Stimulated activated naive CD4-positive, alpha-beta T cell (primary cell): ENCODE results near the gene KCNK17.

Experiments used
- DNase-seq, 6 experiments: peaks; one replicate each; lab custom pipeline; 2025; lab: John Stamatoyannopoulos, UW

The KCNK17 gene

DNA sequence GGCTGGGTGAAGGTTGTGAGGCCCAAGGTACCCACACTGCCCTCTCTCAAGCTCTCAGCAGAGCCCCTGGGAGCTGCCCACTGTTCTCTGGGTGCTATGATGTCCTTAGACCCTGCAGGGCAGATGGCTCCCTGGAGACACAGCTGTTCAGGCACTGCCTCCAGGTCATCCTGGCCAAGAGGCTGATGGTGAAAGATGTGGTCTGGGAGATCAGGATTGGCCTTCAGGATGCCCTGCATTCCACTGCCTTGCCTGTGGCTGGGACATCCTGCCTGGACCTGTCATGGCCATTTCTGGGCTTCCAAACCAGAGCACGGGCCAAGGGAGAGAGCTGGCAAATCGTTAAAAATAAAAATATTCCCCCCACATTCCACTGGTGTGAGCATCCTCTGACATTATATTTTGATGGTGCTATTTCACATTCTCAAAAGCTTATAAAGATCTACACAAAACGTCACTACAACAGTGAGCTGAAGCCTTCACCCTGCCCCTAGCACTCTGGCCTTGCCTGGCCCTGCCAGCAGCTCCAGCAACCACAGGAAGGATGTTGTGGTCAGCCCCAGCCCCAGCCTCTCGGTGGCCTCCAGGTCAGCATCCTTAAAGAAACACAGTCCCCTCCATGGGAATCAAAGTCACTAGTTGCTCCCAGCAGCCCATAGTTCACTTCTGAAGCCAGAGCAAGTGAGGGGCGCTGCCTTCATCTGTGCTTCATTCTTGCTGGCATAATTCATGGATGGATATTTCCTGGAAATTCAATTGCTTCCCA is 21.7 kb upstream of the KCNK17 start:
- DNase-seq, result no peak

DNA sequence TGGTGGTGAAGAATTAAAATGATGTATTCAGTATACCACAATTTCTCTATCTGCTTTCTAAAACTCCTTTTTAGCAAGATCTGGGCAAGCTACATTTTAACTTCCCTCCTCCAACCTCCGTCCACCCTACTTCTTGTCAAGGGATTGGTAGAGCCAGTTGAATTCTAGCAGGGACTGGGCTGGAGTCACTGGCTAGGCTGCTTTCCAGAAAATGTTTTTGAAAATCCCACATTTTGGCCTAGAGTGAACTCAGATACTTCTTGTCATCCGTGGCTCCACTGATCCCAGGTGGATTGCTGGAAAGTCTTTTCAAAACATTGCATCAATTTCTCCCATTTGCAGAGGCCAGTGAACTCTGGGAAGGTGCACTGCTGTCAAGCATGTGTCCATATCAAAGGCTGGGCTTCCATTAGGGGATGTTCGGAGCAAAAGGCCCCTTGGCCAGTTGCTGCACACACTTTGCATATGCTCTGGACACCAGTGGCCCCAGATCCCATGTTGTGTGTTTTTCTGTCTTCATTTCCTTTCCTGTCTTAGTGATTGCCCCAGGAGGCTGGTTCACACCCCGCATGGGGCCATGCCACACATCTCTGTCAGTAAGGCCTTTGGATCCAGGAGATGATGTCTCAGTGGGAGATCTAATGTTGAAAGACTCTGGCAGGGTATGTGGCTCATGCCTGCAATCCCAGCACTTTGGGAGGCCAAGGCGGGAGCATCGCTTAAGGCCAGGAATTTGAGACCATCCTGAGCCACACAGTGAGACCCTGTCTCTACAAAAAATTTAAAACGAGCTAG is 19.6 kb upstream of the KCNK17 start:
- no peak for DNase-seq

DNA sequence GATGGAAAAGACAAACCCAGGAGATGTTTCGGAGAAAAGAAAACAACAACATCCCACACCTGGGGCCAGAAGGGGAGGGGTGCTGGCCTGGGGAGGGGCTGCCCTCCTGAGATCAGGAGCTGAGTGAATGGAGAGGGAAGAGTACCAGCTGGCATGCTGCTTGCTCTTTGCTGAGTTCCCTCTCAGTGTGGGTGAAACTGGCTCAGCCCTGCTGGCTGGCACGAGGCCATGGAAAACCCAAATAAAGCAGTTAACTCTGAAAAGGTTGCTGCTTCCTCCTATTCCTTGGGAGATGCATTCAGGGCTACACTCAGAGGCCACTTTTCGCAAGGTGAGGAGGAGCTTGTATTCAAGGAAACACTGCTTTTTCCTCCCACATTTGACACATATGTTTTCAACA is 16.3 kb upstream of the KCNK17 start:
- DNase-seq, result no peak

DNA sequence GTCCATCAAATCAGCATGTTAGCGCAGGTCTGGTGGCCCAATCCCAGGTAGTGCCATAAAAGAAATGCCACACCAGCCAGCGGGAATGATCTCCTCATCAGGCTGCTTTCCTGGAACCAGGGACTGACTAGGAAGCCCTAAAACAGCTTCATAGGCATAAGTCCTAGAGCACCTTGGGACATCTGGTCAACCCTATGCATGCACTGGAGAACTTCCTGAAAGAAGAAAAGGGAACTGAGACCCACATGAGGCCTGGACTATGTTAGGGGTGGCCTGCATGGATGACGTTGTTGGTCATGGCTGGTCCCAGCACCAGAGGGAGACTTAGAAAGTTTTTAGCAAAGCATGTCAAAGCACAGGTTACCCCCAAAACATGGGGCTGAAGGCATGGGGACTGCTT is 15.8 kb upstream of the KCNK17 start:
- DNase-seq, result no peak

DNA sequence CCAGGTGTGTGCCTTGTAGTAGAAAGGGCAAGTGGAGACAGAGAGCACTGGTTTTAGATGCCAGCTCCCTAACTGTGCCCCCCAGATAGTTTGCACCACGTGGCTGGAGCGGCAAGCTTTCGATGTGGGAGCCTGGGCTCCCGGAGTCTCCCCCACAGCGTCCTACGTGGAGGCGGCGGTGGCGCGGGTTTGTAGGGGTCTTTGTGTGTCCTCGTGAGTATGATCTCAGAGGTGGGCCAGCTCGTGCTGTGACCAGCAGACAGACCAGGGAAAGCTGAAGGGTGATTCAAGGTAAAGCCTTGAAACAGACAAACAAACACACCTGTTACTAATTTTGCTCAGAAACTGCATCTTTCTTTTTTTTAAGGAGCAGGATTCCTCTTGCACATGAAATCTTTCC is 13.8 kb upstream of the KCNK17 start:
- DNase-seq, result no peak

DNA sequence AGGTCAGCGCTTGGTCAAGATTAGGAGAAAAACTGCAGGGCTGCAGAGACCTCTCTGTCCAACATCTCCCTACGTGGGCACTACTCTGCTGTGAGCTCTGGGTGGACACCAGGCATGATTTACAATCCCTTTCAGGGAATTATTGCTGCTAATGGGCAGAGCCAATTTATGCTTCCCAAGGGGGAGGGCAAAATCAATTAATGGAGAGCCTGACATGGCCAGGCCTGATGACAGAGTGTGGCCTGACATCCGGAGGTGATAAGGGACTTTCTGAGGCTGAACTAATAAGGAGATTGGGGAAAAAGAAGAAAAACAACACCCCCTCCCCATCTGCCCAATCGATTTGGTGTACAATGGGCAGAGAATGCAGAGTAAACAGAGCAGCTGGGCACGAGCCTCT is 13.3 kb upstream of the KCNK17 start:
- no peak for DNase-seq

DNA sequence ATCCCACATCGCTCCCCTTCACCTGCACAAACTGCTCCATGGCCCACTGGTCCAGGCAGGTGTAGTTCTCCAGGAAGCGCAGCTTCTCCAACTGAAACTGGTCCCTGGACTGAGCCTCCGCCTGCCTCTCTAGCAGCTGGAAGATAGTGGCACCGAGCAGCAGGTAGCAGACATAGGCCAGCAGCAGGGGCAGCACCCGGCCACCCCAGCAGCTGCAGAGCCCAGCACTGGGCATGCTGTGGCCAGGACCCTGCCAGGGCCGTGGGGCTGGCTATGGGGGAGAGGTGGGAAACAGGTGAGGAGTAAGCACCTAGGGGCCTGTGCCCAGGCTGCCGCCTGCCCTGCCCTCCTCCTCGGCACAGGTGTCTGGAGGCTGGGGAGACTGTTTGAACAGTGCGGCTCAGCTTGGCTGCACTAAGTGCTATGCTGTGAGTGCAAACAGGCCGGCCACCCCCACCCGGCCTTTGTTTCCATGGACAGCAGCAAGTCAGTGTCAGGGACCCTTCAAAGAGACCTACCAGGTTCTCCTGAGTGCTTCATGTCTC is 8.2 kb upstream of the KCNK17 start, which contains the start of gene KCNK16:
KCNK16 (minus strand) TSS at position 397 of the 545 bp plus-strand sequence; CDS start at position 235, 162 bp downstream.
- DNase-seq, result no peak

DNA sequence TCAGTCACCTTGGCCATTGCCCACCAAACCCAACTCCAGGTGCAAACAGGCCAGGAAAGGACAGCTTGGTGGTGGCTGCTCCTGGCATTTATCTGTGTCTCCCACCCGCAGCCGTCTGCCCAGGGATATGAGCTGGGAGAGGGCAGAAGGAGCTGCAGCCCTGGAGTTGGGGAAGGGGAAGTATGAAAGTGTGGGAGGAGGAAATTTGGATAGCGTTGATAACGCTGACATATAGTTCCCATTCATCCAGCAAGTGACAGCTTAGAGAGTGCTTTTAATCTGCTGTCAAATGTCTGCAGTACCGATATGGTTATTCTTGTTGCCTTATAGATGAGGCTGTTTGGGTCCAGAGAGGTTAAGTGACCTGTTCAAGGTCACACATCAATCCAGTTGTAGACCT is 7.5 kb upstream of the KCNK17 start:
- no peak for DNase-seq

DNA sequence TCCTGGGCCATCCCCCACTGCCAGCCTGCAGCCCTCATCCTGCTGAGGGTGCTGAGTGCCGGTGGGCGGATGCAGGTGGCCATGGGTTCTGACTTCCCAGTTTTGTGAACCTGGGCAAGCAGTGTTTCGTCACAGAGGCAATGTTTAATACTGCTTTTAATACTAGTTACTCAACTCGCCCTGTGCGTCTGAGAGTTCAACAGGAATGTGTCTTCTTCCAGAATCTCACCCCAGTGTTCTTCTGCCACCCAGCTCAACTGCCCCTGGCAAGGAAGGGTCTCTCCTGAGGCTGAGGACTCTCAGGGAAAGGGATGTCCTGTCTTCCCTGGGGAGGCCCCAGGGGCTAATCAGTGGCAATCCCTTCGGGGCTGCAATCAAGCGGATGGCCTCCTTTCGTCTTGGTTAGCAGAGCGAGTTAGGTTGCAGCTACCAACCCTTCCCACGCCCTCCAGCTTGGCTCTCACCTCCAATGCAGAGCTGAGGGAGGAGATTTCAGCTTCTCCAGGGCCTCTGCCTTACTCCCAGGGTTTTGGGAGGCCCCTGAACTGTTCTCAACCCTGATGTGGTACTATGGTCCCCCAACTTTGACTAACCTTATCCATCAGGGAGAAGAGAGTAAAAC is 6.3 kb upstream of the KCNK17 start:
- DNase-seq, result no peak

DNA sequence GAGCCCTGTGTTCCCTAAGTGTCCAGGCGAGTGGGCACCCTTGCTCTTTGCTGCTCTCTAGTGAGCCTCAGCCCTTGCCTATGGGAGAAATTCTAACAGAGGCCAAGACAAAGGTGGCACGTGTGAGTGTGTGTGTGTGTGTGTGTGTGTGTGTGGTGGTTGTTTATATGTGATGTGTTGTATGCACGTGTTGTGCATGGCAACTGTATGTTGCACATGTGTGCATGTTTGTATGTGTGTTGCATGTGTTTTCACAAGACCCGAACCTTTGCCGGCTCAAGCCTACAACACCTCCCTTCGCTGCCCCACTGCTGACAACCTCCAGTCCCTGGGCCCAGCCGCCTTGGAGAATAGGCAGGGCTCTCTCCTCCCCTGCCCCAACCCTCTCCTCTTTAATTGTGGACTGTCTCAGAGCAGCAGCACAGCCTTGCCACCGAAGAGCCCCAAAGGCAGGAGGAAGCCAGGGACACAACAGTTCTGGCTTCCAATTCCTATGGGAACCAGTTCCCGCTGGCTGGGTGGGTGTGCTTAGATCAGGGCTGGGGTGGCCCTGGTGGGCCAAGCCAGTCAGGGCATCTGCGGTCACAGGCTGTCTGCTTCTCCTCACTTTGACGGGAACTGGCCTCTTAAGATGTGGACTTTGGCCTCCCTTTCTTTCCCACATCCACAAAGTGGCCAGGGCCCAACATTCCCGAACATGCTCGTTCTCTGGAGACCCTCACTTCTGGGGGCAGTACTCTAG is 5.6 kb upstream of the KCNK17 start:
- no peak for DNase-seq

DNA sequence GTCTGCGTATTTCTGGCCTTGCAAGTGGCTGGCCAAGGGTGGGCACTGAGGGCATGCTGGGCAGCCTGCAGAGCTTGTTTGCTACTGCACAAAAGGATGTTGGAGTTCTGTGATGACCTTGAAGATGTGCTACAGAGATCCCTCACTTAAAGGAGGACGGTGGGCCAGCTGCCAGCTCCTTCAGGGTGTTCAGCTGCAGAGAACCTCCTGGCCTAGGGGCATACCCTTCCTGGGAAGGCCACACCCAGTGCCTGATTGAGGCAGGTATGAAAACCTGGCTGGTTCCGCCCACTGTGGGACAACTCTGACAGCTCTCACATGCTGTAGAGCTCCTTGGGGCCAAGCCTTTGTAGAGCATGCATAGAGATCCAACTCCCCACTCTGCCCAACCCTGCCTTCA is 3.0 kb upstream of the KCNK17 start:
- no peak for DNase-seq

DNA sequence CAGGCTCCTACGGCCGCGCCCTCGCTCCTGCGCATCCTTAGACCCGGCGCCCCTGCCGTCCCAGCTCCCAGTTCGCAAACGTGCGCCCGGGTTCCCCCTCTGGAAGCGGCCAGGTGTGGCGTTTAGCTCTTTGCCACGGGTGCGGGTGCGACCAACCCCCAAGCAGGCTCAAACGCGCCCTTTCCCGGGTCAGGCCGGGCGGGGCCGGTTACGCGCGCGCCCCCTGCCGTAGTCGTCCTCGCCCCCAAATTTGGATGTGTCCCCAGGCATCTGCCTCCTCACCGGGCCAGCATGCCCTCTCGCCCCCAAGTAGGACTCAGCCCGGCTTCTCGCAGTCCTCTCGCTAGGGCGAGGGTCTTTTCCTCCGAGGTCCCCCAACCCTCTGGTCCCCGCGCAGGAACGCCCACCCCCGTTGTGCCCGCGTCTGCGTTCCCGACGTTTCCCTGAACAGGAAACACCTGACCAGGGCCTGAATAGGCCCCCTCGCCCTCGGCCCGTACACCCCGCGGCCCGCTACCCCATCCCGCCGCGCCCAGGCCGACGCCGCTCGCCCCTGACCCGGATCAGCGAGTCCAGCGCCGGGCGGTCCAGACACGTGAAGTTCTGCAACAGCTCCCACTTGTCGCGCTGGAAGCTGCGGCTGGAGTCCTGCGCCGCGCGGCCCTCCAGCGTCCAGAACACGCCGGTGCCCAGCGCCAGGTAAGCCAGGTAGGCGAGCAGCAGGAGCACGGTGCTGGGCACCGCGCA is 520 bp downstream of the KCNK17 start:
- no peak for DNase-seq

DNA sequence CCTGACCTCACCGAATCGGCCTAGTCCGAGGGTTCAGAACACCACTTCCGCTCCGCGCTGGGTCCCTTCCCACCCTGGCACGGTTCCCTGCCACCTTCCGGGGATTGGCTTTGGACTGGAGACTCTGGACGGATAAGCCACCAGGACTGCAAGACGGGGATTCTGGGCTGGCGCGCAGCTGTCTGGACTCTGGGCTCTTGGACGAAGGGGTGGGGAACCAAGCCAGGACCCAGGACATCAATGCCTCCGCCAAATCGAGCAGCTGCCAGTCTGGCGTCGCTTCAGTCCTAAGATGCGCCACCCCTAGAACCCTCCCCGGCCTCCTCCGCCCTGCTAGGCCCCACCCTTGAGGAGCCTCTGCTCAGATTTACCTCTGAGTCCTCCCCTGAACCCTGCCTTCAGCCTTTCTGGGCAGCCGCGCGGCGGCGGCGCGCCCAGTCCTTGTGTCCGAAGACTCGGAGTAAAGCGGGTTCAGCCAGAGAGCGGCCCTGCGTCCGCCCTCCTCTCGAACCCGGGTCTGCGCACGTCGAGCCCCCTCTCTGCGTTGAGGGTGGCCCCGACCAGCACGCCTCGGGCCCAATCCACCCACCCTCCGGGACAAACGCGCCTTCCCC is 1.2 kb downstream of the KCNK17 start:
- no peak for DNase-seq

DNA sequence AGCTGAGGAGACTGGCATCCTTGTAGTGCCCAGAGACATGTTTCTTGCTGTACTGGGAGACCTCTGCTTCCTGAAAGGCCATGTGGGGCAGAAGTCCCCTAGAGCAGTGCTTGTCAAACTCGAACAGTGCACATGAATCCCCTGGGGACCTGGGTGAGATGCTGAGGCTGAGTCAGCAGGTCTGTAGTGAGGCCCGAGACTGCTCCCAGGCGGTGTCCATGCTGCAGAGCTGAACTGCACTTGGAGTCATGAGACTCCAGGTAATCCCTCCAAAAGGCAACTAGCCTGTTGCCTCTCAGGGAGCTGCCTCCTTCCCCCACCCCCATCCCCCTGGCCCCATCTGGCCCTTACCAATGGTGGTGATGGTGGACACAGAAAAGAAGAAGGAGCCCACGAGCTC is 3.7 kb downstream of the KCNK17 start:
- no peak for DNase-seq

DNA sequence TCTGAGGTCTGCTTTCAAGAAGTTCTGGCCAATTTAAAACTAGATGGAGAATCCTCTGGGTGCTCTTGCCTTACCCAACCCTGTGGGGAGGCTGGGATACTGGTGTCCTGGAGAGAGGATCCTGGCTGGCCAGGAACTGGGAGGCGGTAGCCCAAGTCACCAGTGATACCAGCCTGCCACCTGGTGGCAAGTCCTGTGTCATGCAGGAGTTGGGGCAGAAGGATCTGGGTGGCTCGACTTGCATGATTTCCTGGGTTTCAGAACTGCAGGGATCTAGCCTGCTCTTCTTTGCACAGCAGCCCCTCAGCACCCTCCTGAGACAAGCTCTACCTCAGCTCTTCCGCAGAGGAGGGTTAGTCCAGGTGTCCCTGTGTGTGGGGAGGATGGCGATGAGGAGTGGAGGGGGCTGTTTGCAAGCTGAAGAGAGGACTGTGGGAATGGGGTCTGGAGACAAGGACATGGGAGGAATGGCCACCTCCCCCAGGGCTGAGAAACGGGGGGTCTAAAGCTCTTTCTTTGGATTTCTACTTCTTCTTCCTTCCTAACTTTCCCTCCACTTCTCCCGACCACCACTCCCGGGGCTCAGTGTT is 4.2 kb downstream of the KCNK17 start:
- peak in 5 of 6 experiments; percentile 11 to 37 (median 22) for DNase-seq

DNA sequence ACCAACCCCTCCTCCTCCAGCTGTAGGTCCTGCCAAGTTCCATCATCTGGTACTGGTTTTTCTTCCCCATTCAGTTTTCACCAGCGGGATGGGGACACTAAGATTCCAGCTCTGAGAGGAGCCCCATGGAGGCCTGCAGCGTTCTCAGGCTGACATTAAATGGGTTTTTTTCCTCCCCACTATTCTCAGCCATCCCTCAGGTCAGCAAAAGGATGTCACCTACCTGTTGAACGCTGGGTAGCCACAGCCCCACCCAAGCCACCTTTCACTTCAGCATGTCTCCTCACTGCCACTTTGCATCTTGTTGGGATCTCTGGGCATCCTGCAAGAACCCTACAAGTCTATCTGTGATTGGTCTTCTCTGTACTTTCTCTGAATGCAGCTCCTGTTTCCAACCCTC is 6.8 kb downstream of the KCNK17 start:
- no peak for DNase-seq

DNA sequence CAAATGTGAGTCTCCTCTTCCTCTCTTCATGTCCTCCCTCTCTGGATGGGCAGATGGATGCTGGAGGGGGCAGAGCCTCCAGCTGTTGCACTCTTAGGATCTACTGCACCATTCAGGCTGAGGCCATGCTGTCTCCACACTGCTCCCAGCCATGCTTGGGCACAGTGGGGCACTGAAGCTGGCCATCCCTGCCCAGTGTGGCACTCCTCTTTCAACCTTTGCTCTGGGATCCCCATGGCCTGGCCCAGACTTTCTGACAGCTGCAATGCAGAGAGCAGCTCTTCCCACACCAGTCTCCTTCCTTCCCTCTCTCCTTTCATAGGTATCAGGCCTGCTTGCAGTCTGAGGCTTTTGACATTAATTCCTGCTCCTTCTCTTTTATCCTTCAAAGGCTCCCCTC is 9.3 kb downstream of the KCNK17 start:
- no peak for DNase-seq

DNA sequence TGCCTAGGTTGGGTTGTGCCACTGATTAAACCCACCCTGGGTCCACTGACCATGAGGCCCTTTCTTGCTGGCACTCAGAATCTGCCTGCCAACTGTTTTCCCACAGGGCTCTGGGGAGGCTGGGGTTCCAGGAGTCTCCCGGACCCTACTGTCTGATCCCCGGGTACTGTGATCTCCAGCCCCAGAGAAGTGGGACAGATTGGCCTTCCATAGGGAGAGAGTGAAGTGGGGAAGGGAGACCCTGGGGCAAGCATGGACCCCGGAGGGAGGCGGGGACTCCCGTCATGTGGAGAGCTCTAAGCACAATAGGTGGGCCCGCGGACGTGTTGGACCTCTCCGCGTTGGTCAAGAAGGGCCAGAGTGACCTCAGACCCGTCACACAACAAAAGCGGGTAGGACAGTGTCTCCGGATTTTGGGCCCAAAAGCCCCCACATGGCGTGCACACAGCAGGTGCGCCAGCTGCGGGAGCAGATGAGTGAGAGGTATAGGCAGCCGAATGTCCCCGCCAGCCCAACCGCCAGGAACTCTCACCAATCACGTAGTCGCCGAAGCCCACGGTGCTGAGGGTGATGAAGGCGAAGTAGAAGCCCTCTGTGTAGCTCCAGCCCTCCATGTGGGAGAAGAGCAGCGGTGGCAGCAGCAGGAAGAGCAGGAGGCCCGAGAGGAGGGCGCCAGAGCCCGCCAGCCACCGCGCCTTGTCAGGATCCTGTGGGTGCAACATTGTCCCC is 10.6 kb downstream of the KCNK17 start:
- DNase-seq, result no peak

DNA sequence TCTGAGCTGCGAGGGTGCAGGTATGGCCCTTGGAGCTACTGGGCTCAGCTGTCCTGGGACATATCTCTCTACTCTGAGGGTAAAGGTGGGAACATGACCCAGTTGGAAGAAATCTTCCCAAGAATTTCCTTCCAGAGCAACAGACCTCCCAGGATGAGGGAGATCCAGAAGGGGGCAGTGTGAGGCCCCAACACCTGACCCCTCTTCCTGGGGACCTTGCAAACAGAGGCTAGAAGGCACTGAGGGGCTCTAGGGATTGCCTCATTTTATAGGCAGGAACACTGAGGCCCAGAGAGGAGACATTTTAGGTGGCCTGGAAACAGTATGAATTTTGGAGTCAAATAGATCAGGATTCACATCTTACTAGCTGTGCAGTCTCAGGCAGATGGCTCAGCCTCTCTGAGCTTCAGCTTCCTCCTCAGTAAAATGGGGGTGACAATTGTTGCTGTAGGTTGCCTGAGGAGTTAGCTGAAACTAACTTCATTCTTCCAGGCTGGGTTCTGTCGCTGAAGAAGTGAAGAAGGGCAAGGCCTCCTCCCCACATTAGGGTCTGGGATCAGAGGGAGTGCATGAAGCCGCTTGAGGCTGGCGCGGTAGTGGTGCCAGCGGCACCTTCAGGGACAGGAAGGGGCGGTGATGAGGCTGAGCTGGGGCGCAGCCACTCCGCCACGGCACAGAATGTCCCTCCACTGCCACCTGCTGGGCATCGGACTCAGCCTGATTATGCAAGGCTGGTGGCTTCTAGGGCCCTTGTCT is 11.4 kb downstream of the KCNK17 start:
- peak; percentile 53 to 83 (median 74) for DNase-seq
